Panc1 (cell line): ENCODE data around the gene SMARCA2. TPM values are rescaled to one million over a fixed set of nuclear protein-coding genes. Genes with fewer than 3 reads are reported as not detected.

Source experiments
- ATAC-seq: fragments of 200-7000 bp; cut with Tn5 transposase; 2 replicates; pipeline ENCODE4 v1.9.1; 2020; ENCODE audit warnings: mild to moderate bottlenecking, moderate library complexity
- BruUV-seq: library from RNA; stranded (reverse); fragments of 400-500 nt; replicated peaks from 2 replicates; lab custom pipeline; 2021; lab: Mats Ljungman, UMichigan
- CTCF ChIA-PET: fragments of 300-600 bp; sonication (Branson Sonifier 250); formaldehyde crosslinking; loops from one replicate; lab custom pipeline; 2022; ENCODE audit warnings: antibody characterized with exemption; lab: Charles Lee
- POLR2A ChIA-PET: fragments of 300-600 bp; sonication (Branson Sonifier 250); formaldehyde crosslinking; loops from one replicate; lab custom pipeline; 2022; ENCODE audit warnings: antibody characterized with exemption; lab: Charles Lee
- DNase-seq: peaks from one replicate; pipeline ENCODE4 v3.0.0-alpha.2; 2010; ENCODE audit warnings: low read depth, low spot score
- H3K27ac ChIP-seq: 2 replicates; pipeline ENCODE4 v1.5.1; 2011; ENCODE audit warnings: mild to moderate bottlenecking, low read length, inconsistent platforms
- H3K27me3 ChIP-seq: fragments of 200-500 bp; sonication (Bioruptor generic); 2 replicates; pipeline ENCODE4 v1.6.0; 2014; ENCODE audit warnings: low read length, inconsistent platforms; ENCODE audit not compliant: control insufficient read depth, insufficient read depth
- H3K36me3 ChIP-seq: fragments of 200-500 bp; sonication (Bioruptor generic); 2 replicates; pipeline ENCODE4 v1.5.1; 2014; ENCODE audit warnings: inconsistent platforms, mild to moderate bottlenecking, low read length, moderate library complexity; ENCODE audit not compliant: control insufficient read depth, insufficient read depth
- H3K4me1 ChIP-seq: 2 replicates; pipeline ENCODE4 v1.5.1; 2011; ENCODE audit warnings: inconsistent platforms, mild to moderate bottlenecking, low read length, moderate library complexity; ENCODE audit not compliant: control insufficient read depth, insufficient read depth
- H3K4me3 ChIP-seq, 2 experiments: 2 replicates each; pipeline ENCODE4 v1.5.1; 2011 to 2012; ENCODE audit warnings: low read depth in 2 of 2, low read length in 2 of 2, mild to moderate bottlenecking in 2 of 2, inconsistent platforms in 1 of 2, moderate library complexity in 1 of 2
- H3K9me3 ChIP-seq: fragments of 200-500 bp; sonication (Bioruptor generic); 2 replicates; pipeline ENCODE4 v1.5.1; 2014; ENCODE audit warnings: low read depth, mild to moderate bottlenecking, inconsistent platforms, low read length, moderate library complexity; ENCODE audit not compliant: control insufficient read depth, insufficient read depth
- CTCF ChIP-seq: fragments of 450-650 bp; IDR thresholded peaks from 2 replicates; pipeline ENCODE4 v1.5.1; 2017; ENCODE audit warnings: mild to moderate bottlenecking
- POLR2AphosphoS5 ChIP-seq: IDR thresholded peaks from 2 replicates; pipeline ENCODE4 v1.6.1; 2012; ENCODE audit warnings: mild to moderate bottlenecking, low read depth, low read length, moderate library complexity
- REST ChIP-seq, 2 experiments: IDR thresholded peaks; 2 replicates each; pipeline ENCODE4 v1.6.1; 2011 to 2012; ENCODE audit warnings: low read depth in 2 of 2, control low read depth in 1 of 2, low read length in 1 of 2, mild to moderate bottlenecking in 1 of 2, moderate library complexity in 1 of 2; ENCODE audit not compliant: insufficient read depth in 1 of 2
- SIN3A ChIP-seq: IDR thresholded peaks from 2 replicates; pipeline ENCODE4 v1.6.1; 2012; ENCODE audit warnings: low read depth, mild to moderate bottlenecking, low read length, moderate library complexity, borderline replicate concordance; ENCODE audit not compliant: insufficient read depth
- TCF7L2 ChIP-seq: IDR thresholded peaks from 2 replicates; pipeline ENCODE4 v1.6.1; 2011; ENCODE audit warnings: mild to moderate bottlenecking, low read depth, low read length, inconsistent platforms
- in situ Hi-C: cut with HindIII; loops from 2 replicates; pipeline ENCODE4 v1.10.0; 2016; ENCODE audit warnings: low sequenced_read_pairs, low pct_unique_long_range_greater_than_20kb
- intact Hi-C: fragments of 100-400 bp; cut with micrococcal nuclease; formaldehyde crosslinking; loops from one replicate; pipeline ENCODE4 v1.10.0; 2022; ENCODE audit not compliant: unreplicated experiment
- total RNA-seq: library from RNA; stranded (reverse); gene quantifications from one replicate; pipeline ENCODE4 v1.2.1, GENCODE V29; 2021; ENCODE audit not compliant: unreplicated experiment

The SMARCA2 gene
- total RNA-seq, 1 experiment from 2014 or later = 13.3 TPM

- Histone ChIP-seq H3K4me1 (no peaks in the 10 kb centered on the region), H3K27ac (no peak overlapping the region), H3K4me3 (no peak overlapping the region), H3K9me3 (no peaks in the 10 kb centered on the region), H3K27me3 (no peaks in the 10 kb centered on the region), H3K36me3 (no peaks in the 10 kb centered on the region)
- TF ChIP-seq SIN3A = no peak
- TF ChIP-seq CTCF = no peak
- no peak for TF ChIP-seq REST (IDR thresholded peaks at IDR 0.05; ENCODE audit: insufficient read depth in 1 of 2, low read depth in 2 of 2, low read length in 1 of 2)
- POLR2A ChIA-PET = no interaction called here
- no TSS peak for BruUV-seq
- DNase-seq = no peak
- no peak for ATAC-seq
- CTCF ChIA-PET = no interaction called here
- intact Hi-C loops (no loop called here), in situ Hi-C loops (no loop called here)
Observed at GRCh38 chr9:2234371-2234893, 219.3 kb downstream of the SMARCA2 start.

- Histone ChIP-seq H3K4me1 (no peaks in the 10 kb centered on the region), H3K9me3 (no peaks in the 10 kb centered on the region), H3K27ac (no peak overlapping the region), H3K27me3 (no peaks in the 10 kb centered on the region), H3K4me3 (no peak overlapping the region), H3K36me3 (no peaks in the 10 kb centered on the region)
- DNase-seq (no peak), ATAC-seq (no peak)
- no peak for TF ChIP-seq REST (IDR thresholded peaks at IDR 0.05; ENCODE audit: insufficient read depth in 1 of 2, low read depth in 2 of 2, low read length in 1 of 2)
- TF ChIP-seq POLR2AphosphoS5 = no peak
- no peak for TF ChIP-seq TCF7L2
- TF ChIP-seq SIN3A = no peak
- TF ChIP-seq CTCF = no peak
- ChIA-PET POLR2A (no interaction called here), CTCF (no interaction called here)
- in situ Hi-C loops = no loop called here
- intact Hi-C loops = no loop called here
- BruUV-seq = no TSS peak
Observed at GRCh38 chr9:2235623-2236022, 220.5 kb downstream of the SMARCA2 start.
